ENCODE results near the gene PSORS1C1. TPM values are rescaled to one million over a fixed set of nuclear protein-coding genes. Genes with fewer than 3 reads are reported as not detected.
A peak's percentile ranks its signal among the peaks of the same experiment; 100 is the strongest.

The PSORS1C1 gene
- total RNA-seq, 1 experiment from 2014 or later: 0.48 TPM

GRCh38 chr6:31142361-31142761, 27.8 kb downstream of the PSORS1C1 start:
- no peaks in the 10 kb centered on the region for H3K79me1 ChIP-seq (ENCODE audit: insufficient read depth, low read depth, low read length, poor library complexity, severe bottlenecking)
- H4K8ac ChIP-seq (replicated peaks; ENCODE audit: insufficient read length, low read depth, low read length): no peak overlapping the region
- no peak overlapping the region for H4K91ac ChIP-seq (ENCODE audit: insufficient read length, low read depth, low read length)
- H3T11ph ChIP-seq (ENCODE audit: low read length): no peak overlapping the region
- H3K36me3 Mint-ChIP-seq (ENCODE audit: insufficient read depth in 1 of 3, low read depth in 3 of 3): peaks cover 23 to 49% (median 43%) of the 10 kb centered on the region in 3 experiments
- H4K5ac ChIP-seq (ENCODE audit: insufficient read length, low read depth, low read length): no peak overlapping the region
- H3K27ac Mint-ChIP-seq: peak overlapping the region in 1 of 3 experiments; percentile 1; a peak in 3 of 7 replicates
- peak overlapping the region in 1 of 2 experiments; percentile 22; a peak in 1 of 5 replicates for H3K4me3 Mint-ChIP-seq
- no peaks in the 10 kb centered on the region for H3K79me2 ChIP-seq (ENCODE audit: insufficient read depth, low read length)
- no peak for TF ChIP-seq CTCF (conservative IDR thresholded peaks at IDR 0.05)
- no peaks in the 10 kb centered on the region for H3K27me3 ChIP-seq (ENCODE audit: insufficient read depth, low read length)
- no peaks in the 10 kb centered on the region for H4K20me1 ChIP-seq (ENCODE audit: control insufficient read depth, insufficient read depth, insufficient read length)
- H3K56ac ChIP-seq (ENCODE audit: insufficient read length, low read depth, low read length): no peak overlapping the region
- H2BK20ac ChIP-seq (ENCODE audit: low read depth, low read length, poor library complexity, severe bottlenecking): no peak overlapping the region
- DNase-seq: no peak
- no peak overlapping the region for H2BK15ac ChIP-seq (ENCODE audit: low read depth, low read length)
- no peak overlapping the region for H3K4ac ChIP-seq (ENCODE audit: low read depth, low read length)
- H3K4me1 Mint-ChIP-seq: peaks cover 43 to 49% of the 10 kb centered on the region in 2 experiments
- H3K4me2 ChIP-seq (ENCODE audit: insufficient read depth, insufficient read length, low read length): no peak overlapping the region
- H3K9me3 ChIP-seq (ENCODE audit: control insufficient read depth, low read depth, low read length): no peaks in the 10 kb centered on the region
- H3K9ac ChIP-seq (ENCODE audit: extremely low read depth, insufficient read length, low read length): no peak overlapping the region
- H3K18ac ChIP-seq (ENCODE audit: insufficient read length, low read depth, low read length): no peak overlapping the region
- no peaks in the 10 kb centered on the region for H3K23me2 ChIP-seq (ENCODE audit: insufficient read length, low read depth, low read length, poor library complexity, severe bottlenecking)
- H2BK120ac ChIP-seq (ENCODE audit: low read depth, low read length, poor library complexity, severe bottlenecking): no peak overlapping the region
- no peak overlapping the region for H2AK5ac ChIP-seq (ENCODE audit: insufficient read length, low read length)
- H2BK12ac ChIP-seq (ENCODE audit: insufficient read length, low read depth, low read length): no peak overlapping the region
- no peak overlapping the region for H3K14ac ChIP-seq (ENCODE audit: insufficient read depth, low read length)
- H3K27ac ChIP-seq (ENCODE audit: insufficient read length, low read depth, low read length): no peak overlapping the region
- H3K4me1 ChIP-seq (ENCODE audit: insufficient read depth, low read length): peaks cover 7% of the 10 kb centered on the region; the same call in 1 of the 2 replicates
- H3K9me3 Mint-ChIP-seq: no peaks in the 10 kb centered on the region; a peak in 1 of 5 replicates
- no peak overlapping the region for H2AFZ ChIP-seq (ENCODE audit: low read length)
- H2BK5ac ChIP-seq (ENCODE audit: insufficient read length, low read length): no peak overlapping the region
- WGBS (ENCODE audit: extremely low coverage, insufficient read length, low lambda C conversion rate): no CpG with 5 or more reads among the region's 2 CpGs
- no peaks in the 10 kb centered on the region; the same call in 1 of the 2 replicates for H3K27me3 Mint-ChIP-seq (ENCODE audit: low read depth)
- no peak overlapping the region for H3K23ac ChIP-seq (ENCODE audit: insufficient read length, low read depth, low read length)
